ENCODE measurements around the gene PIAS4.

Gene PIAS4

GRCh38 chr19:3977242-3978143 lies 30.0 kb upstream of the PIAS4 start:
- DNase-seq = peak; percentile 50
- TF ChIP-seq, protein P1, sequence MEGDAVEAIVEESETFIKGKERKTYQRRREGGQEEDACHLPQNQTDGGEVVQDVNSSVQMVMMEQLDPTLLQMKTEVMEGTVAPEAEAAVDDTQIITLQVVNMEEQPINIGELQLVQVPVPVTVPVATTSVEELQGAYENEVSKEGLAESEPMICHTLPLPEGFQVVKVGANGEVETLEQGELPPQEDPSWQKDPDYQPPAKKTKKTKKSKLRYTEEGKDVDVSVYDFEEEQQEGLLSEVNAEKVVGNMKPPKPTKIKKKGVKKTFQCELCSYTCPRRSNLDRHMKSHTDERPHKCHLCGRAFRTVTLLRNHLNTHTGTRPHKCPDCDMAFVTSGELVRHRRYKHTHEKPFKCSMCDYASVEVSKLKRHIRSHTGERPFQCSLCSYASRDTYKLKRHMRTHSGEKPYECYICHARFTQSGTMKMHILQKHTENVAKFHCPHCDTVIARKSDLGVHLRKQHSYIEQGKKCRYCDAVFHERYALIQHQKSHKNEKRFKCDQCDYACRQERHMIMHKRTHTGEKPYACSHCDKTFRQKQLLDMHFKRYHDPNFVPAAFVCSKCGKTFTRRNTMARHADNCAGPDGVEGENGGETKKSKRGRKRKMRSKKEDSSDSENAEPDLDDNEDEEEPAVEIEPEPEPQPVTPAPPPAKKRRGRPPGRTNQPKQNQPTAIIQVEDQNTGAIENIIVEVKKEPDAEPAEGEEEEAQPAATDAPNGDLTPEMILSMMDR (IDR thresholded peaks at IDR 0.05; ENCODE audit: low read depth, low read length) = peak; percentile 25
- H3K4me3 ChIP-seq (ENCODE audit: low read depth, low read length) = no peak overlapping the region

GRCh38 chr19:3978145-3978544 lies 29.4 kb upstream of the PIAS4 start:
- TF ChIP-seq, protein P1 (IDR thresholded peaks at IDR 0.05; ENCODE audit: low read depth, low read length) = no peak
- H3K4me1 ChIP-seq = peaks cover 25% of the 10 kb centered on the region
- H3K4me3 ChIP-seq (ENCODE audit: low read depth, low read length) = no peak overlapping the region

More at GRCh38 chr19:3977242-3978143, 30.0 kb upstream of the PIAS4 start:
- peaks cover 18% of the 10 kb centered on the region for H3K4me1 ChIP-seq
- H3K27me3 ChIP-seq = no peaks in the 10 kb centered on the region
- H3K9me3 ChIP-seq = no peaks in the 10 kb centered on the region
- H3K36me3 ChIP-seq = peaks cover 78% of the 10 kb centered on the region

GRCh38 chr19:3979289-3979673 lies 28.3 kb upstream of the PIAS4 start:
- Histone ChIP-seq H3K4me3 (ENCODE audit: low read depth, low read length) (no peak overlapping the region), H3K4me1 (peaks cover 25% of the 10 kb centered on the region), H3K27me3 (no peaks in the 10 kb centered on the region), H3K9me3 (no peaks in the 10 kb centered on the region), H3K36me3 (peaks cover 93% of the 10 kb centered on the region)
- no peak for DNase-seq
- TF ChIP-seq, protein P1 (IDR thresholded peaks at IDR 0.05; ENCODE audit: low read depth, low read length) = no peak

More at GRCh38 chr19:3978145-3978544, 29.4 kb upstream of the PIAS4 start:
- no peak for DNase-seq
- no peaks in the 10 kb centered on the region for H3K27me3 ChIP-seq
- H3K36me3 ChIP-seq = peaks cover 82% of the 10 kb centered on the region
- no peaks in the 10 kb centered on the region for H3K9me3 ChIP-seq

GRCh38 chr19:3979674-3980352 lies 27.7 kb upstream of the PIAS4 start:
- no peaks in the 10 kb centered on the region for H3K27me3 ChIP-seq
- TF ChIP-seq, protein P1 (IDR thresholded peaks at IDR 0.05; ENCODE audit: low read depth, low read length) = no peak
- no peak overlapping the region for H3K4me3 ChIP-seq (ENCODE audit: low read depth, low read length)
- no peaks in the 10 kb centered on the region for H3K9me3 ChIP-seq
- peaks cover 98% of the 10 kb centered on the region for H3K36me3 ChIP-seq
- H3K4me1 ChIP-seq = peaks cover 25% of the 10 kb centered on the region
- no peak for DNase-seq

DNA sequence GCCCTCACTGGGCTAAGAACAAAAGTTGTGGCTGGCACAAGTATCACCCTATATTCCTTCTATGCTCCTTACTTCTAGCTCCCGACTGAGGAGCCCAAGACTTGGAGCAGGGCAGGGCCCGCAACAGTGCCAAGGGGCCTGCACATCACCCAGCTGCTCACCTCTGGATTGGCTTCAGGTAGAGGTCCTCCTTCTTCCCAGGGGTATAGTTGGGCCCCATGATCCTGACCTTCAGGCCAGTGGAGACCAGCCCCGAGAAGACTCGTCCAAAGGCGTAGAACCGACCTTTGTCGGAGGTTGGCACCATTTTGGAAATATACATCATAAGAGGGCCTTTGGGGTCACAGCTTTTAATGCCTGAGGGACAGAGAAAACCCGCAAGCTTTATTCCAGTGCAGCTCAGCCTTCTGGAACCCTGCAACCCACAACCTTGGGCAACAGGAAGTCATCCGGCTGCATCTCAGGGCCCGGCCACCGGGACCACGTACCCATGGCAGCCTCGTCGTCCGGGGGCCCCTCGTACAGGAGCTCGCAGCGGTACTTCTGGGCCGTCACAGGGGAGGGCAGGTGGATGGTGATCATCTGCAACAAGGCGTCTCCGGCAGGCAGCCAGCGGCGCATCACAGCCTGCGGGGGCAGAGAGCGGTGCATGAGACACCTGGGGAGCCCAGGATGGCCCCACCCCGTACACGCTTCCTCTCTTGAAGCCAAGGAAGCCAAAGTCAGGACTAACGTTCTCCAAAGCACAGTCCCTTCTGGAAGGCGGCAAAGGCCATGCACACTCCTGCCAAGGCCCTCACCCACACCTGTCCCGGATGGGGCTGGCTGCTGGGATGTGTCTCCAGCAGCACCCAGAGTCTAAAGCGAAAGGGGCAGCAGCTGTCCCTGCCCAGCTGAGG lies 26.9 kb upstream of the PIAS4 start:
- H3K9me3 ChIP-seq = no peaks in the 10 kb centered on the region
- TF ChIP-seq, protein P1 (IDR thresholded peaks at IDR 0.05; ENCODE audit: low read depth, low read length) = no peak
- H3K36me3 ChIP-seq = peaks cover 96% of the 10 kb centered on the region
- DNase-seq = no peak
- no peak overlapping the region for H3K4me3 ChIP-seq (ENCODE audit: low read depth, low read length)
- no peaks in the 10 kb centered on the region for H3K27me3 ChIP-seq
- H3K4me1 ChIP-seq = peaks cover 25% of the 10 kb centered on the region

Measured in BE2C (cell line).